ENCODE data around the gene NRSN2.

NRSN2 gene

GRCh38 chr20:396619-397431 is 49.9 kb downstream of the NRSN2 start:
- Histone ChIP-seq H3K27ac (no peak overlapping the region), H3K27me3 (replicated peaks) (no peaks in the 10 kb centered on the region), H3K4me3 (ENCODE audit: low read depth, low read length) (no peak overlapping the region), H3K36me3 (replicated peaks) (peaks cover 27% of the 10 kb centered on the region)
- DNase-seq = no peak
- TF ChIP-seq CTCF (IDR thresholded peaks at IDR 0.05; ENCODE audit: low read depth, low read length, missing control alignments) = no peak
- in situ Hi-C loops (cut with HindIII; ENCODE audit: low pct_ligation_motif_present, low sequenced_read_pairs) = no loop called here

DNA sequence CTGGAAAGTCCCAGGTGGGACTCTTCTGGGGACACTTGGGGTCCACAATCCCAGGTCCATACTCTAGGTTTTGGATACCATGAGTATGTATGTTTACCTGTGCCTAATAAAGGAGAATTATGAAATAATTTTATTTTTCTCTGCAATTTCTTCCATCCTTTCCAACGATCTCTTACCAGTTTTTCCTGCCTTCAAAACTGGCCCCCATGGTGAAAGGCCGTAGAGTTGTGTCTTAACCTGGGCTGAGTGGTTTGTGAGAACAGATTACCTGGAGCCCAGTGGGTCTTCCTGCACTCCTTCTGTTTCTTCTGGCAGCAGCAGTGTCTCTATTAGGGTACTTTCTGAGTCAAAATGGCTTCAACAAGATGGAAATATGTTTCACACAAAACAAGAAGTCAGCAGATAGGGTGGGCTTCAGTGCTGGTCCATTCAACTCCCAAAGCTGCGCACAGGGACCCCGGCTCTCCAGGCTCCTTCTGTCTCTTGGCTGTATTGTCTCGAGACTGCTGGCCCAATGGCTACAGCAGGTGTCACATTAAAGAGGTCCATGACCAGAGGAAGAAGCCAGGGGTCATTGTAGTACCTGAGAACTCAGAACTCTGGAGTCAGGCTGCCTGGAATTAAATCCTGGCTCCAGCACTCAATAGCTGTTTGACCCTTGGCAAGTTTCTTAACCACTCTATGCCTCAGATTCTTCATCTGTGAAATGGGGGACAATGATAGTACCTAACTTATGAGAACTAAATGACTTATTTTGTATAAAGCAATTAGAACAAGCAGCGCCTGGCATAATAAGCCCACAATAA is 50.7 kb downstream of the NRSN2 start:
- H3K27ac ChIP-seq = no peak overlapping the region
- in situ Hi-C loops (cut with HindIII; ENCODE audit: low pct_ligation_motif_present, low sequenced_read_pairs) = no loop called here
- no peak for TF ChIP-seq CTCF (IDR thresholded peaks at IDR 0.05; ENCODE audit: low read depth, low read length, missing control alignments)
- no peak overlapping the region for H3K4me3 ChIP-seq (ENCODE audit: low read depth, low read length)
- DNase-seq = no peak
- peaks cover 19% of the 10 kb centered on the region for H3K36me3 ChIP-seq (replicated peaks)
- H3K27me3 ChIP-seq (replicated peaks) = no peaks in the 10 kb centered on the region

- no peak overlapping the region for H3K4me3 ChIP-seq (ENCODE audit: low read depth, low read length)
- peaks cover 19% of the 10 kb centered on the region for H3K36me3 ChIP-seq (replicated peaks)
- DNase-seq = no peak
- no peak overlapping the region for H3K27ac ChIP-seq
- in situ Hi-C loops (cut with HindIII; ENCODE audit: low pct_ligation_motif_present, low sequenced_read_pairs) = no loop called here
- H3K27me3 ChIP-seq (replicated peaks) = no peaks in the 10 kb centered on the region
- TF ChIP-seq CTCF (IDR thresholded peaks at IDR 0.05; ENCODE audit: low read depth, low read length, missing control alignments) = no peak
These were observed 52.3 kb downstream of the NRSN2 start for GRCh38 chr20:399182-399707.

DNA sequence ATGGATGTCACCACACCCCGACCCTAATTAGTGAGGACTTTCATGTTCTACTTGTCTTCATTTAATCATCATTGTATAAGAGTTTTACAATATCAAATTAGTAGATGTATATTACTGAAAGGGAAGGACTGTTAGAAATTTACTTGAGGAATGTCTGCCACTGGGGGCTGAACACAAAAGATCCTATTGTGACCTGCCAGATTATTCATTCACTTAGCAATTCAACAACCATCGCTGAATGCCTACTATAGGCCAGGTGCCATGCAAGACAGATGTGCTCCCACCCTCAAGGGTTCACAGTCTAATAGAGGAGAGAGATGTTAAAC is 53.2 kb downstream of the NRSN2 start:
- in situ Hi-C loops (cut with HindIII; ENCODE audit: low pct_ligation_motif_present, low sequenced_read_pairs) = no loop called here
- no peak for DNase-seq
- Histone ChIP-seq H3K27ac (no peak overlapping the region), H3K4me3 (ENCODE audit: low read depth, low read length) (no peak overlapping the region), H3K27me3 (replicated peaks) (no peaks in the 10 kb centered on the region), H3K36me3 (replicated peaks) (peaks cover 16% of the 10 kb centered on the region)
- TF ChIP-seq CTCF (IDR thresholded peaks at IDR 0.05; ENCODE audit: low read depth, low read length, missing control alignments) = no peak

- no peak overlapping the region for H3K4me3 ChIP-seq (ENCODE audit: low read depth, low read length)
- H3K36me3 ChIP-seq (replicated peaks) = peaks cover 14% of the 10 kb centered on the region
- TF ChIP-seq CTCF (IDR thresholded peaks at IDR 0.05; ENCODE audit: low read depth, low read length, missing control alignments) = no peak
- in situ Hi-C loops (cut with HindIII; ENCODE audit: low pct_ligation_motif_present, low sequenced_read_pairs) = no loop called here
- no peaks in the 10 kb centered on the region for H3K27me3 ChIP-seq (replicated peaks)
- H3K27ac ChIP-seq = no peak overlapping the region
- DNase-seq = no peak
These were observed 53.8 kb downstream of the NRSN2 start for GRCh38 chr20:400454-401275.

Measured in brain microvascular endothelial cell (primary cell).